K562 (cell line): ENCODE measurements around the gene BRD3OS. TPM values are rescaled to one million over a fixed set of nuclear protein-coding genes. Genes with fewer than 3 reads are reported as not detected.
A peak's percentile ranks its signal among the peaks of the same experiment; 100 is the strongest.

Source experiments
- ATAC-seq: fragments of 200-7000 bp; cut with Tn5 transposase; 3 replicates; pipeline ENCODE4 v1.9.1; 2020; ENCODE audit warnings: moderate library complexity
- BruUV-seq: library from RNA; stranded (reverse); fragments of 400-500 nt; replicated peaks from 2 replicates; lab custom pipeline; 2021; lab: Mats Ljungman, UMichigan
- CTCF ChIA-PET: fragments of 300-600 bp; formaldehyde crosslinking; extraction: SDS; loops from one replicate; lab custom pipeline; 2021; ENCODE audit warnings: low intra/inter-chr PET ratio; lab: Yijun Ruan, JAX
- POLR2A ChIA-PET: fragments of 300-600, 350-650 bp; sonication (Branson Sonifier 250); formaldehyde crosslinking; extraction: SDS; loops from one replicate; lab custom pipeline; 2021; ENCODE audit warnings: antibody characterized with exemption, inconsistent platforms; lab: Yijun Ruan, JAX
- DNase-seq, 4 experiments: peaks; one replicate each; pipeline versions ENCODE4 v3.0.0 to v3.0.0-alpha.2; 2011 to 2018; ENCODE audit warnings: low spot score in 3 of 4, mixed read lengths in 3 of 4; ENCODE audit errors: extremely low read depth in 1 of 4
- FAIRE-seq: peaks from 2 replicates; lab custom pipeline; 2011; peaks lifted over from hg19 to GRCh38; lab: Jason Lieb, UNC
- H2AFZ ChIP-seq: 2 replicates; pipeline ENCODE4 v1.6.0; 2011; ENCODE audit warnings: low read depth, low read length, control low read depth, inconsistent platforms
- H3K27ac ChIP-seq: fragments of 200-600 bp; 3 replicates; pipeline ENCODE4 v1.8.0; 2011; ENCODE audit warnings: low read depth, mild to moderate bottlenecking, control low read depth, inconsistent platforms, low read length, moderate library complexity, mixed read lengths; ENCODE audit errors: extremely low read depth
- H3K27me3 ChIP-seq, 2 experiments: fragments of 300-600 bp in 1 of 2; 2 replicates in 1 of 2; 3 replicates in 1 of 2; pipeline versions ENCODE4 v1.6.0 to v1.8.0; 2011; ENCODE audit warnings: inconsistent platforms in 2 of 2, low read length in 2 of 2, mild to moderate bottlenecking in 1 of 2, mixed read lengths in 1 of 2, moderate library complexity in 1 of 2; ENCODE audit not compliant: control insufficient read depth in 2 of 2, insufficient read depth in 2 of 2
- H3K36me3 ChIP-seq: fragments of 300-600 bp; 3 replicates; pipeline ENCODE4 v1.8.0; 2011; ENCODE audit warnings: mild to moderate bottlenecking, low read length, inconsistent platforms; ENCODE audit not compliant: control insufficient read depth, insufficient read depth
- H3K4me1 ChIP-seq, 2 experiments: fragments of 200-600 bp in 1 of 2; replicated peaks in 1 of 2; 2 replicates in 1 of 2; 3 replicates in 1 of 2; pipeline versions ENCODE4 v1.5.1 to v1.8.0; 2011; ENCODE audit warnings: inconsistent platforms in 2 of 2, low read length in 2 of 2, mild to moderate bottlenecking in 1 of 2, mixed read lengths in 1 of 2, moderate library complexity in 1 of 2; ENCODE audit not compliant: control insufficient read depth in 2 of 2, insufficient read depth in 2 of 2
- H3K4me2 ChIP-seq: 2 replicates; pipeline ENCODE4 v1.6.1; 2011; ENCODE audit warnings: low read length, control low read depth, inconsistent platforms, mixed read lengths; ENCODE audit not compliant: insufficient read depth
- H3K4me3 ChIP-seq: fragments of 200-600 bp; sonication (generic), shearing (Covaris generic); 2 replicates; pipeline ENCODE4 v1.5.1; 2016; ENCODE audit warnings: control low read depth, inconsistent platforms
- H3K79me2 ChIP-seq: fragments of 200-600 bp; 3 replicates; pipeline ENCODE4 v1.8.0; 2011; ENCODE audit warnings: low read length, inconsistent platforms; ENCODE audit not compliant: control insufficient read depth, insufficient read depth
- H3K9ac ChIP-seq, 2 experiments: 2 replicates each; pipeline versions ENCODE4 v1.6.0 to v1.6.1; 2011; ENCODE audit warnings: low read depth in 2 of 2, low read length in 2 of 2, control low read depth in 1 of 2, inconsistent platforms in 1 of 2, mild to moderate bottlenecking in 1 of 2, mixed read lengths in 1 of 2; ENCODE audit not compliant: insufficient read depth in 1 of 2
- H3K9me1 ChIP-seq: one replicate; pipeline ENCODE4 v1.6.0; 2011; ENCODE audit warnings: inconsistent platforms, mild to moderate bottlenecking, low read length, moderate library complexity; ENCODE audit not compliant: control insufficient read depth, insufficient read depth
- H3K9me3 ChIP-seq: replicated peaks from 2 replicates; pipeline ENCODE4 v1.5.1; 2011; ENCODE audit warnings: low read depth, low read length, inconsistent platforms; ENCODE audit not compliant: control insufficient read depth, insufficient read depth
- H4K20me1 ChIP-seq: replicated peaks from 2 replicates; pipeline ENCODE4 v1.6.1; 2011; ENCODE audit warnings: low read length, inconsistent platforms, mixed read lengths; ENCODE audit not compliant: control insufficient read depth, insufficient read depth
- CCNT2 ChIP-seq: IDR thresholded peaks from 2 replicates; pipeline ENCODE4 v1.6.1; 2011; ENCODE audit warnings: borderline replicate concordance, low read depth, mild to moderate bottlenecking, moderate library complexity, mixed read lengths, low read length; ENCODE audit not compliant: insufficient read length; ENCODE audit errors: extremely low read depth
- MBD2 ChIP-seq: sonication (generic); IDR thresholded peaks from 2 replicates; pipeline ENCODE4 v1.6.1; 2016; ENCODE audit warnings: low read depth, borderline replicate concordance
- PKNOX1 ChIP-seq: fragments of 450-650 bp; IDR thresholded peaks from 2 replicates; pipeline ENCODE4 v1.6.1; 2016
- POLR2G ChIP-seq: fragments of 200-400 bp; formaldehyde crosslinking; IDR thresholded peaks from 2 replicates; pipeline ENCODE4 v1.6.1; 2017; ENCODE audit warnings: low read depth, mild to moderate bottlenecking, antibody characterized with exemption, low read length, moderate library complexity
- TAF7 ChIP-seq: fragments of 450-650 bp; IDR thresholded peaks from 2 replicates; pipeline ENCODE4 v1.6.1; 2016; ENCODE audit warnings: missing genetic modification characterization, missing compliant biosample characterization
- WGBS: fragments of 100-300 bp; shearing (Covaris generic); methylation state at CpG from one replicate; pipeline ENCODE4 v1.1.6; 2016; ENCODE audit warnings: low coverage, mixed read lengths; ENCODE audit not compliant: insufficient coverage; ENCODE audit errors: missing lambda C conversion rate; 5-methylcytosine and 5-hydroxymethylcytosine counted together
- in situ Hi-C: fragments of 300-500 bp; cut with MboI; formaldehyde crosslinking; loops from 4 replicates; pipeline ENCODE4 v1.15.0; 2018; ENCODE audit warnings: inconsistent platforms, mixed read lengths
- intact Hi-C: fragments of 100-400 bp; cut with micrococcal nuclease; formaldehyde crosslinking; loops from 2 replicates; pipeline ENCODE4 v1.14.2; 2022
- polyA plus RNA-seq, 8 experiments: library from polyadenylated mRNA; depleted of rRNA in 4 of 8; stranded (reverse) in 5 of 8; unstranded in 3 of 8; fragments of >200 nt; fragmentation: Nextera tagmentation in 2 of 8; fragmentation: Illumina TruSeq in 1 of 8; extraction: Ambion mirVana in 2 of 8; extraction: Trizol in 1 of 8; gene quantifications; 2 replicates each; pipeline versions ENCODE4 v1.2.1 to v1.2.3, GENCODE V29; 2011 to 2014; ENCODE audit warnings: inconsistent platforms in 1 of 8, missing spikeins in 1 of 8
- total RNA-seq, 7 experiments: library from RNA; depleted of rRNA in 6 of 7; stranded (reverse); fragments of >200 nt in 6 of 7; fragmentation: Illumina TruSeq in 2 of 7; extraction: Trizol in 2 of 7; gene quantifications; 2 replicates each; pipeline versions ENCODE4 v1.2.1 to v1.2.3, GENCODE V29; 2011 to 2021; ENCODE audit warnings: low replicate concordance in 1 of 7

Gene BRD3OS
- total and polyA plus RNA-seq, 9 of the 15 experiments (the other 6 are each of a cell fraction or from before 2014, with no cell fraction given): 1.1 to 8.7 (median 5.9) TPM

- Histone ChIP-seq H3K27me3 (no peaks in the 10 kb centered on the region), H3K9ac (peak overlapping the region in 1 of 2 experiments; percentile 2; a peak in 1 of 4 replicates), H3K4me3 (no peak overlapping the region), H3K27ac (no peak overlapping the region), H2AFZ (no peak overlapping the region), H3K79me2 (peaks cover 52% of the 10 kb centered on the region), H3K36me3 (no peaks in the 10 kb centered on the region), H3K9me1 (peaks cover 6% of the 10 kb centered on the region), H4K20me1 (peaks cover 48% of the 10 kb centered on the region), H3K4me1 (peaks cover 0 to 61% of the 10 kb centered on the region in 2 experiments; a peak in 2 of 5 replicates), H3K9me3 (no peaks in the 10 kb centered on the region), H3K4me2 (no peak overlapping the region)
- POLR2A ChIA-PET: interaction anchor here (1.4 kb wide), 1 partner anchor 8 kb away, joined by 6 read pairs; no protein-coding TSS in a partner anchor
- intact Hi-C loops: no loop called here
- CTCF ChIA-PET: no interaction called here
- FAIRE-seq (no peak), DNase-seq (no peak), ATAC-seq (no peak)
- BruUV-seq: no TSS peak
- in situ Hi-C loops: no loop called here
- TF ChIP-seq POLR2G (0 out of 2 replicates have a peak, but pooled peaks have one; percentile 19), PKNOX1 (no peak)
- WGBS: 81% methylated on average over 15 of the region's 17 CpGs
Observed at GRCh38 chr9:134059661-134060395, 34.5 kb downstream of the BRD3OS start.

- intact Hi-C loops (no loop called here), in situ Hi-C loops (no loop called here)
- no peak overlapping the region for H3K9ac ChIP-seq
- no peaks in the 10 kb centered on the region for H3K36me3 ChIP-seq
- no peak overlapping the region for H3K4me2 ChIP-seq
- ChIA-PET CTCF (no interaction called here), POLR2A (interaction anchor here (0.7 to 1.4 kb wide), 2 partner anchors 9 to 12 kb away, joined by 3 to 6 read pairs; no protein-coding TSS in a partner anchor)
- BruUV-seq: no TSS peak
- H3K9me1 ChIP-seq: peaks cover 6% of the 10 kb centered on the region
- no peak overlapping the region for H3K27ac ChIP-seq
- ATAC-seq (no peak), FAIRE-seq (no peak), DNase-seq (no peak)
- H3K79me2 ChIP-seq: peaks cover 55% of the 10 kb centered on the region
- 42% methylated on average over 3 of the region's 4 CpGs for WGBS
- H3K27me3 ChIP-seq: no peaks in the 10 kb centered on the region
- H3K4me1 ChIP-seq: peaks cover 0 to 56% of the 10 kb centered on the region in 2 experiments; a peak in 2 of 5 replicates
- TF ChIP-seq CCNT2 (no peak), TAF7 (tag) (no peak), MBD2 (no peak)
- H3K9me3 ChIP-seq: no peaks in the 10 kb centered on the region
- no peak overlapping the region for H3K4me3 ChIP-seq
- no peak overlapping the region for H2AFZ ChIP-seq
- peaks cover 48% of the 10 kb centered on the region for H4K20me1 ChIP-seq
Observed at GRCh38 chr9:134060546-134060945, 35.3 kb downstream of the BRD3OS start.
